ENCODE results near the gene RABGAP1. TPM values are rescaled to one million over a fixed set of nuclear protein-coding genes. Genes with fewer than 3 reads are reported as not detected.

Gene RABGAP1
- total RNA-seq, 4 donors from 2014 or later: 66.1 to 83.1 (median 73.4) TPM

DNA sequence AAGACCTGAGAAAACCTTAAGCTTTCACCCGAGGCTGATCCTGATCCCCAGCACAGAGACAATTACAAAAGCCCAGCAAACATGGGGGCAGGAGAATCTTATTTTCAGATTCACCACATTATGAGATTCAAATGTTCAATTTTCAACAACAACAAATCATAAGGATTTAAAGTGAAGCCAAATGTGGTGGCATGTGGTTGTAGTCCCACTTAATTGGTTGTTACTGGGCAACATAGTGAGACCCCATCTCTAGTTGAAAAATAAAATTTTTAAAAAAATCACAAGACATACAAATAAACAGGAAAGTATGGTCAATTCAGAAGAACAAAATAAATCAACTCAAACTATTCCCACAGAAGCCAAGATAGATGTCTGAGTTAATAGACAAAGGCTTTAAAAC lies 3.9 kb upstream of the RABGAP1 start:
- Histone ChIP-seq H3K27me3 (no peaks in the 10 kb centered on the region), H3K27ac (no peak overlapping the region), H3K4me3 (no peak overlapping the region), H3K4me1 (peaks cover 0 to 45% (median 21%) of the 10 kb centered on the region in 4 donors), H3K36me3 (peaks cover 0 to 22% (median 0%) of the 10 kb centered on the region in 3 donors), H3K9me3 (no peaks in the 10 kb centered on the region)
- 76 to 81% methylated on average over 1 of the region's 1 CpG for whole genome bisulfite sequencing, 2 donors
- DNase-seq (ENCODE audit: low spot score in 2 of 2): no peak
- TF ChIP-seq EP300 (IDR thresholded peaks at IDR 0.05) (no peak), CTCF (IDR thresholded peaks at IDR 0.05) (no peak), POLR2A (IDR thresholded peaks at IDR 0.05) (no peak)

GRCh38 chr9:122939601-122940000 lies 1.2 kb upstream of the RABGAP1 start:
- Histone ChIP-seq H3K27me3 (no peaks in the 10 kb centered on the region), H3K4me1 (peaks cover 0 to 44% (median 12%) of the 10 kb centered on the region in 4 donors), H3K27ac (no peak overlapping the region), H3K9me3 (no peaks in the 10 kb centered on the region), H3K4me3 (no peak overlapping the region), H3K36me3 (peaks cover 0 to 22% (median 0%) of the 10 kb centered on the region in 3 donors)
- no peak for DNase-seq (ENCODE audit: low spot score in 2 of 2)
- TF ChIP-seq POLR2A (IDR thresholded peaks at IDR 0.05) (no peak), CTCF (IDR thresholded peaks at IDR 0.05) (no peak), EP300 (IDR thresholded peaks at IDR 0.05) (no peak)
- 87 to 90% methylated on average over 4 of the region's 4 CpGs for WGBS, 2 donors

DNA sequence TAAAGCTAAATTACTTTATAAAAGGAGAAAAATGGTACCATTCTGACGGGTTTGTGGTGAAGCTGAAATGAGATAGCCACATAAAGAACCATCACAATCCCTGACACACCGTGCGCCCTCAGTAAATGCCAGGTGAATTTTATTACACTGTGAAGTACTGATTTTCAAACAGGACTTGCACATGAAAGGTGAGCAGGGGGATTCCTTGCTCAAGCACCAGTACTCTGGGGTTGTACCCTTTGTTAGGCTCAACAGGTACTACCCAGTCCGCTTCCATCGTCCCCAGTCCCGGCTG lies 419 bp upstream of the RABGAP1 start:
- Histone ChIP-seq H3K36me3 (peaks cover 0 to 22% (median 0%) of the 10 kb centered on the region in 3 donors), H3K4me3 (peak overlapping the region in 3 of 4 donors; percentile 83 to 95 (median 93)), H3K27me3 (no peaks in the 10 kb centered on the region), H3K27ac (peak overlapping the region in 3 of 4 donors; percentile 58 to 96 (median 91)), H3K4me1 (peaks cover 0 to 47% (median 17%) of the 10 kb centered on the region in 4 donors), H3K9me3 (no peaks in the 10 kb centered on the region)
- DNase-seq (ENCODE audit: low spot score in 2 of 2): no peak
- TF ChIP-seq CTCF (IDR thresholded peaks at IDR 0.05) (no peak), POLR2A (IDR thresholded peaks at IDR 0.05) (no peak), EP300 (IDR thresholded peaks at IDR 0.05) (no peak)
- 30 to 35% methylated on average over 5 to 6 of the region's 6 CpGs for WGBS, 2 donors

GRCh38 chr9:122941582-122942234 lies 888 bp downstream of the RABGAP1 start:
- H3K27ac ChIP-seq: peak overlapping the region; percentile 80 to 96 (median 93)
- H3K27me3 ChIP-seq: no peaks in the 10 kb centered on the region
- DNase-seq (ENCODE audit: low spot score in 2 of 2): no peak
- 8 to 9% methylated on average over 17 of the region's 17 CpGs for WGBS, 2 donors
- H3K4me1 ChIP-seq: peaks cover 0 to 56% (median 23%) of the 10 kb centered on the region in 4 donors
- peaks cover 0 to 17% (median 0%) of the 10 kb centered on the region in 3 donors for H3K36me3 ChIP-seq
- H3K4me3 ChIP-seq: peak overlapping the region; percentile 83 to 95 (median 94)
- no peaks in the 10 kb centered on the region for H3K9me3 ChIP-seq
- no peak for TF ChIP-seq EP300 (IDR thresholded peaks at IDR 0.05)
- no peak for TF ChIP-seq POLR2A (IDR thresholded peaks at IDR 0.05)
- no peak for TF ChIP-seq CTCF (IDR thresholded peaks at IDR 0.05)

- WGBS, 2 donors: 49 to 55% methylated on average over 4 of the region's 4 CpGs
- Histone ChIP-seq H3K4me3 (no peak overlapping the region), H3K9me3 (no peaks in the 10 kb centered on the region), H3K27me3 (no peaks in the 10 kb centered on the region), H3K4me1 (peaks cover 0 to 83% (median 30%) of the 10 kb centered on the region in 4 donors), H3K36me3 (no peaks in the 10 kb centered on the region), H3K27ac (peak overlapping the region in 1 of 4 donors; percentile 29)
- TF ChIP-seq POLR2A (IDR thresholded peaks at IDR 0.05): no peak
- TF ChIP-seq EP300 (IDR thresholded peaks at IDR 0.05): no peak
- TF ChIP-seq CTCF (IDR thresholded peaks at IDR 0.05): no peak
- no peak for DNase-seq (ENCODE audit: low spot score in 2 of 2)
Measured at GRCh38 chr9:122944960-122945888, 4.4 kb downstream of the RABGAP1 start.

All from tibial nerve (tissue), 4 donors.